Measurements from ENCODE around the gene AMER3. TPM values are rescaled to one million over a fixed set of nuclear protein-coding genes. Genes with fewer than 3 reads are reported as not detected.

AMER3 gene
- total and polyA plus RNA-seq, 2 of the 8 experiments (the other 6 are each of a cell fraction or from before 2014, with no cell fraction given), result 0.15 to 0.19 TPM

- Histone ChIP-seq H3K4me3 (ENCODE audit: extremely low read depth in 1 of 4, insufficient read depth in 2 of 4, low read depth in 3 of 4, low read length in 4 of 4) (no peak overlapping the region), H3K27ac (ENCODE audit: low read depth, low read length) (no peak overlapping the region), H2BK12ac (ENCODE audit: low read depth, low read length) (no peak overlapping the region), H2AK5ac (ENCODE audit: low read depth, low read length) (no peak overlapping the region), H3K79me1 (ENCODE audit: low read depth, low read length) (no peaks in the 10 kb centered on the region), H3K36me3 (ENCODE audit: control insufficient read depth in 2 of 4, insufficient read depth in 4 of 4, low read length in 3 of 4) (no peaks in the 10 kb centered on the region), H3K9me3 (ENCODE audit: insufficient read depth in 2 of 2, low read depth in 1 of 2, low read length in 1 of 2) (no peaks in the 10 kb centered on the region), H3K23me2 (ENCODE audit: low read depth, low read length) (no peaks in the 10 kb centered on the region), H4K8ac (ENCODE audit: extremely low read depth, insufficient read depth, low read length) (no peak overlapping the region), H3K27me3 (replicated peaks in 1 of 4; ENCODE audit: control insufficient read depth in 3 of 4, extremely low read depth in 1 of 4, insufficient read depth in 3 of 4, low read length in 3 of 4) (no peaks in the 10 kb centered on the region), H2BK15ac (ENCODE audit: low read length) (no peak overlapping the region), H3K9ac (replicated peaks in 1 of 4; ENCODE audit: extremely low read depth in 1 of 4, low read depth in 3 of 4, low read length in 3 of 4) (no peak overlapping the region), H3K4me2 (ENCODE audit: insufficient read depth in 1 of 2, low read depth in 2 of 2, low read length in 2 of 2) (no peak overlapping the region), H4K91ac (replicated peaks; ENCODE audit: insufficient read length, low read length) (no peak overlapping the region), H4K20me1 (replicated peaks in 1 of 2; ENCODE audit: control insufficient read depth in 1 of 2, insufficient read depth in 2 of 2, low read length in 2 of 2) (no peaks in the 10 kb centered on the region), H3K23ac (ENCODE audit: insufficient read length) (no peak overlapping the region), H2BK120ac (replicated peaks; ENCODE audit: low read depth, low read length) (no peak overlapping the region), H2BK5ac (ENCODE audit: low read depth, low read length) (no peak overlapping the region), H3K56ac (replicated peaks; ENCODE audit: insufficient read length, low read depth, low read length) (no peak overlapping the region), H3K4me1 (replicated peaks in 1 of 4; ENCODE audit: control insufficient read depth in 3 of 4, insufficient read depth in 4 of 4, low read length in 3 of 4) (no peaks in the 10 kb centered on the region), H3K14ac (ENCODE audit: insufficient read length) (no peak overlapping the region), H2AFZ (ENCODE audit: low read length) (no peak overlapping the region), H3K18ac (ENCODE audit: extremely low read depth, low read length) (no peak overlapping the region), H3K79me2 (ENCODE audit: control insufficient read depth in 1 of 2, insufficient read depth in 2 of 2, low read length in 2 of 2) (no peaks in the 10 kb centered on the region), H4K5ac (ENCODE audit: insufficient read length, low read depth, low read length) (no peak overlapping the region), H2BK20ac (ENCODE audit: low read length) (no peak overlapping the region), H3K4ac (replicated peaks; ENCODE audit: insufficient read length, low read depth, low read length) (no peak overlapping the region)
- ChIA-PET CTCF (ENCODE audit: partially characterized antibody) (interaction anchor here (1.5 to 1.9 kb wide), 3 partner anchors 12 to 88 kb away, joined by 4 to 6 read pairs (median 5); no protein-coding TSS in a partner anchor), POLR2A (ENCODE audit: partially characterized antibody) (no interaction called here)
- WGBS, 2 experiments (ENCODE audit: extremely low coverage in 1 of 2, insufficient coverage in 1 of 2, insufficient read length in 1 of 2, insufficient replicate concordance in 2 of 2, low coverage in 1 of 2, low lambda C conversion rate in 2 of 2, missing lambda C conversion rate in 1 of 2), result 90% methylated on average over 10 of the region's 12 CpGs; no CpG with 5 or more reads in 1 of the 2 experiments
- DNase-seq (ENCODE audit: low read depth in 1 of 2, low spot score in 2 of 2), result no peak
- FAIRE-seq, result no peak
- no peak for TF ChIP-seq TEAD4 (IDR thresholded peaks at IDR 0.05; ENCODE audit: low read depth, low read length)
- no peak for TF ChIP-seq GABPA (IDR thresholded peaks at IDR 0.05; ENCODE audit: borderline replicate concordance, insufficient read depth, low read length)
- TF ChIP-seq NRF1 (IDR thresholded peaks at IDR 0.05; ENCODE audit: low read depth, low read length), result no peak
- no peak for TF ChIP-seq KDM1A (IDR thresholded peaks at IDR 0.05; ENCODE audit: borderline replicate concordance, low read length)
- no peak for TF ChIP-seq CHD1 (IDR thresholded peaks at IDR 0.05; ENCODE audit: low read depth, low read length)
- TF ChIP-seq SP4 (IDR thresholded peaks at IDR 0.05; ENCODE audit: low read length), result no peak
- TF ChIP-seq CTBP2 (IDR thresholded peaks at IDR 0.05; ENCODE audit: borderline replicate concordance, insufficient read depth, insufficient read length, low read length), result no peak
- TF ChIP-seq BRCA1 (IDR thresholded peaks at IDR 0.05; ENCODE audit: low read depth, low read length), result no peak
- no peak for TF ChIP-seq KDM5A (IDR thresholded peaks at IDR 0.05; ENCODE audit: low read length)
- TF ChIP-seq YY1 (IDR thresholded peaks at IDR 0.05; ENCODE audit: low read depth, low read length), result no peak
These were observed 8.1 kb downstream of the AMER3 start for GRCh38 chr2:130763405-130763804.

All from H1 (cell line).